Measurements from ENCODE around the gene SLC13A4. TPM values are rescaled to one million over a fixed set of nuclear protein-coding genes. Genes with fewer than 3 reads are reported as not detected.

Gene SLC13A4
- total RNA-seq, 1 donor from 2014 or later: 0.07 TPM

DNA sequence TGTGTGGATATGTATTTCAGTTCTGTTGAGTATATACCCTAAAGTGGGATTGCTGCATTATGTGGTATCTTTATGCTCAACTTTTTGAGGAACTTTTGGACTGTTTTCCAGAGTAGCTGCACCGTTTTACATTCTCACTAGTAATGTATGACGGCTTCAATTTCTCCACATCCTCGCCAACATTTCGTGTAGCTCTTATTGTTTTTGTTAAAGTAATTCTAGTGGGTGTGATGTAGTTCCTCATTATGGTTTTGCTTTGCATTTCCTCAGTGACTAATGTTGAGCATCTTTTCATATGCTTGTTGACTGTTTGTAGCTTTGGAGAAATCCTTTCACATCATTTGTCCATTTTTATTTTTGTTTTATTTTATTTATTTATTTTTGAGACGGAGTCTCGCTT is 61.1 kb downstream of the SLC13A4 start:
- no peak overlapping the region for H3K27ac ChIP-seq (ENCODE audit: low read depth, low read length)
- no peak for FAIRE-seq
- Mint-ChIP-seq H3K36me3 (ENCODE audit: low read depth, unreplicated experiment) (peaks cover 1% of the 10 kb centered on the region), H3K4me3 (ENCODE audit: unreplicated experiment) (no peak overlapping the region), H3K4me1 (ENCODE audit: low read depth, unreplicated experiment) (peaks cover 28% of the 10 kb centered on the region), H3K27me3 (ENCODE audit: low read depth, unreplicated experiment) (no peaks in the 10 kb centered on the region), H3K27ac (ENCODE audit: unreplicated experiment) (no peak overlapping the region), H3K9me3 (ENCODE audit: unreplicated experiment) (no peaks in the 10 kb centered on the region)
- peaks cover 87% of the 10 kb centered on the region for H3K79me2 ChIP-seq (ENCODE audit: insufficient read depth, low read length)
- no peak for DNase-seq (ENCODE audit: low read depth)
- peaks cover 20% of the 10 kb centered on the region for H4K20me1 ChIP-seq (ENCODE audit: insufficient read depth, low read length)
- no peaks in the 10 kb centered on the region for H3K9me3 ChIP-seq (ENCODE audit: insufficient read depth, low read depth, low read length)
- H3K4me1 ChIP-seq (ENCODE audit: insufficient read depth, low read length): peaks cover 41% of the 10 kb centered on the region
- no peaks in the 10 kb centered on the region for H3K27me3 ChIP-seq (ENCODE audit: insufficient read depth, low read length)
- H3K4me2 ChIP-seq (ENCODE audit: low read length): peak overlapping the region; percentile 45
- H3K36me3 ChIP-seq (ENCODE audit: insufficient read depth, low read length): no peaks in the 10 kb centered on the region
- TF ChIP-seq CTCF (IDR thresholded peaks at IDR 0.05; ENCODE audit: insufficient read depth, low read depth, low read length): no peak
- no peak for TF ChIP-seq EZH2 (IDR thresholded peaks at IDR 0.05; ENCODE audit: insufficient read depth, low read length)
- no peak overlapping the region for H3K9ac ChIP-seq (ENCODE audit: low read length)
- H3K4me3 ChIP-seq (ENCODE audit: insufficient read depth, low read depth, low read length): no peak overlapping the region
- no peak overlapping the region for H2AFZ ChIP-seq (ENCODE audit: low read depth, low read length)

DNA sequence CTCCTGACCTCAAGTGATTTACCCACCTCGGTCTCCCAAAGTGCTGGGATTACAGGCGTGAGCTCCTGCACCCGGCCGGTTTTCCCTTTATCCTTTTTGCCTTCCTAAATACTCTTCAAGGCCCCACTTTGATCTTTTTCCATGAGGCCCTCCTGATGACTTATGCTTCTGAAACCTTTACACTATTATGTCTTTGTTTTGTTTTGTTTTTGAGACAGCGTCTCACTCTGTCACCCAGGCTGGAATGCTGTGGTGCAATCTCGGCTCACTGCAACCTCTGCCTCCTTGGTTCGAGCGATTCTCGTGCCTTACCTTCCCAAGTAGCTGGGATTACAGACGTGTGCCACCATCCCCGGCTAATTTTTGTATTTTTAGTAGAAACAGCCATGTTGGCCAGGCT is 61.8 kb downstream of the SLC13A4 start:
- Mint-ChIP-seq H3K27ac (ENCODE audit: unreplicated experiment) (peak overlapping the region; percentile 41), H3K9me3 (ENCODE audit: unreplicated experiment) (no peaks in the 10 kb centered on the region), H3K27me3 (ENCODE audit: low read depth, unreplicated experiment) (no peaks in the 10 kb centered on the region), H3K4me3 (ENCODE audit: unreplicated experiment) (peak overlapping the region; percentile 50), H3K36me3 (ENCODE audit: low read depth, unreplicated experiment) (peaks cover 1% of the 10 kb centered on the region), H3K4me1 (ENCODE audit: low read depth, unreplicated experiment) (peaks cover 29% of the 10 kb centered on the region)
- Histone ChIP-seq H3K4me2 (ENCODE audit: low read length) (peak overlapping the region; percentile 45), H3K27me3 (ENCODE audit: insufficient read depth, low read length) (no peaks in the 10 kb centered on the region), H3K9ac (ENCODE audit: low read length) (peak overlapping the region; percentile 17), H3K79me2 (ENCODE audit: insufficient read depth, low read length) (peaks cover 81% of the 10 kb centered on the region), H3K9me3 (ENCODE audit: insufficient read depth, low read depth, low read length) (no peaks in the 10 kb centered on the region), H3K4me3 (ENCODE audit: insufficient read depth, low read depth, low read length) (no peak overlapping the region), H4K20me1 (ENCODE audit: insufficient read depth, low read length) (peaks cover 20% of the 10 kb centered on the region), H3K27ac (ENCODE audit: low read depth, low read length) (no peak overlapping the region), H3K4me1 (ENCODE audit: insufficient read depth, low read length) (peaks cover 43% of the 10 kb centered on the region), H2AFZ (ENCODE audit: low read depth, low read length) (no peak overlapping the region), H3K36me3 (ENCODE audit: insufficient read depth, low read length) (no peaks in the 10 kb centered on the region)
- DNase-seq (ENCODE audit: low read depth) (peak; percentile 49), FAIRE-seq (no peak)
- TF ChIP-seq CTCF (IDR thresholded peaks at IDR 0.05; ENCODE audit: insufficient read depth, low read depth, low read length): no peak
- no peak for TF ChIP-seq EZH2 (IDR thresholded peaks at IDR 0.05; ENCODE audit: insufficient read depth, low read length)

DNA sequence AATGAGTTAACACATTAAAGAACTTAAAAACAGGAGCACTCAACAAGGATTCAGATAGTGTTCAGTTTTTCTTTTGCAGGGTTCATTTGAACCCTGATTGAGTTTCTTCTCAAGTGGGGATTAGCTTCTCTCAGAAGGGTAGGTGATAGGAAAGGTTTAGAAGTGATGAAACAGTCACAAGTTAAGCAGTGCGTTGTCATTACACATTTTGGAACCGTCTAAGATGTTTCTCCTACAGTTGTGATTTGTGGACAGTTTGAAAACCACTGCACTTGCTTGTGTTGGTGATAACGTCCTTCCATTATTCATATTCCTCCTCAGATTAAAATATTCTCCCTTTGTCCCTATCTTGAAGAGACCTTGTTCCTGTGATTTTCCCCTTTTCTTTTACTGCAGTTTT is 62.9 kb downstream of the SLC13A4 start:
- Histone ChIP-seq H3K9me3 (ENCODE audit: insufficient read depth, low read depth, low read length) (no peaks in the 10 kb centered on the region), H3K4me3 (ENCODE audit: insufficient read depth, low read depth, low read length) (no peak overlapping the region), H3K27me3 (ENCODE audit: insufficient read depth, low read length) (no peaks in the 10 kb centered on the region), H3K4me2 (ENCODE audit: low read length) (peak overlapping the region; percentile 83), H4K20me1 (ENCODE audit: insufficient read depth, low read length) (peaks cover 15% of the 10 kb centered on the region), H3K36me3 (ENCODE audit: insufficient read depth, low read length) (no peaks in the 10 kb centered on the region), H3K79me2 (ENCODE audit: insufficient read depth, low read length) (peaks cover 70% of the 10 kb centered on the region), H3K4me1 (ENCODE audit: insufficient read depth, low read length) (peaks cover 34% of the 10 kb centered on the region), H3K9ac (ENCODE audit: low read length) (peak overlapping the region; percentile 29), H3K27ac (ENCODE audit: low read depth, low read length) (no peak overlapping the region), H2AFZ (ENCODE audit: low read depth, low read length) (no peak overlapping the region)
- Mint-ChIP-seq H3K4me3 (ENCODE audit: unreplicated experiment) (no peak overlapping the region), H3K4me1 (ENCODE audit: low read depth, unreplicated experiment) (peaks cover 21% of the 10 kb centered on the region), H3K27ac (ENCODE audit: unreplicated experiment) (no peak overlapping the region), H3K27me3 (ENCODE audit: low read depth, unreplicated experiment) (no peaks in the 10 kb centered on the region), H3K9me3 (ENCODE audit: unreplicated experiment) (no peaks in the 10 kb centered on the region), H3K36me3 (ENCODE audit: low read depth, unreplicated experiment) (peaks cover 1% of the 10 kb centered on the region)
- DNase-seq (ENCODE audit: low read depth): no peak
- no peak for FAIRE-seq
- no peak for TF ChIP-seq EZH2 (IDR thresholded peaks at IDR 0.05; ENCODE audit: insufficient read depth, low read length)

Measured in astrocyte (in vitro differentiated cells and primary cell).